SK-N-SH treated with all-trans-retinoic acid at 6 μM for 48 hours (cell line): ENCODE data around the gene TMEM178B.
"Not testable (repeated sequence)": the region's sequence is repeated elsewhere in the genome, so short reads cannot be mapped to it uniquely, and the experiment has no call there.

Experiments
- PATZ1 ChIP-seq: fragments of 250-450 bp; sonication (Bioruptor Pico); IDR thresholded peaks from 2 replicates; pipeline ENCODE4 v1.8.0; 2020; ENCODE audit warnings: mild to moderate bottlenecking, moderate library complexity, borderline replicate concordance
- SNAI2 ChIP-seq: fragments of 250-450 bp; sonication (Bioruptor Pico); IDR thresholded peaks from 2 replicates; pipeline ENCODE4 v1.5.0; 2020; ENCODE audit warnings: mild to moderate bottlenecking, moderate library complexity

GRCh38 chr7:141169157-141169556, 95.3 kb downstream of the TMEM178B start:
- TF ChIP-seq PATZ1, SNAI2 (CRISPR knock-in tag): not testable (repeated sequence)
